Astrocyte (in vitro differentiated cells and primary cell): ENCODE data around the gene PARP14. TPM values are rescaled to one million over a fixed set of nuclear protein-coding genes. Genes with fewer than 3 reads are reported as not detected.

Experiments used
- DNase-seq: peaks from one replicate; pipeline ENCODE4 v3.0.0-alpha.2; 2010; ENCODE audit warnings: low read depth
- FAIRE-seq: peaks from 2 replicates; lab custom pipeline; 2011; peaks lifted over from hg19 to GRCh38; lab: Jason Lieb, UNC
- H2AFZ ChIP-seq: 2 replicates; pipeline ENCODE4 v1.6.0; 2012; ENCODE audit warnings: low read depth, low read length, inconsistent platforms
- H3K27ac ChIP-seq: 2 replicates; pipeline ENCODE4 v1.5.1; 2011; ENCODE audit warnings: low read depth, low read length, inconsistent platforms
- H3K27me3 ChIP-seq: 2 replicates; pipeline ENCODE4 v1.6.0; 2011; ENCODE audit warnings: low read length, inconsistent platforms; ENCODE audit not compliant: insufficient read depth
- H3K36me3 ChIP-seq: 2 replicates; pipeline ENCODE4 v1.5.1; 2011; ENCODE audit warnings: low read length, inconsistent platforms; ENCODE audit not compliant: insufficient read depth
- H3K4me1 ChIP-seq: 2 replicates; pipeline ENCODE4 v1.5.1; 2011; ENCODE audit warnings: low read length, inconsistent platforms; ENCODE audit not compliant: insufficient read depth
- H3K4me2 ChIP-seq: 2 replicates; pipeline ENCODE4 v1.6.0; 2012; ENCODE audit warnings: low read length, inconsistent platforms
- H3K4me3 ChIP-seq: 2 replicates; pipeline ENCODE4 v1.5.1; 2011; ENCODE audit warnings: low read depth, mild to moderate bottlenecking, low read length, inconsistent platforms; ENCODE audit not compliant: insufficient read depth
- H3K79me2 ChIP-seq: 2 replicates; pipeline ENCODE4 v1.6.0; 2012; ENCODE audit warnings: mild to moderate bottlenecking, low read length, inconsistent platforms; ENCODE audit not compliant: insufficient read depth
- H3K9ac ChIP-seq: 2 replicates; pipeline ENCODE4 v1.6.0; 2012; ENCODE audit warnings: mild to moderate bottlenecking, low read length, inconsistent platforms
- H3K9me3 ChIP-seq: 2 replicates; pipeline ENCODE4 v1.5.1; 2012; ENCODE audit warnings: low read depth, mild to moderate bottlenecking, low read length, inconsistent platforms; ENCODE audit not compliant: insufficient read depth
- H4K20me1 ChIP-seq: 2 replicates; pipeline ENCODE4 v1.6.0; 2012; ENCODE audit warnings: low read length, inconsistent platforms; ENCODE audit not compliant: insufficient read depth
- H3K27ac Mint-ChIP-seq: one replicate; pipeline ENCODE4 v1.8.0; 2021; ENCODE audit warnings: mild to moderate bottlenecking, mixed read lengths; ENCODE audit not compliant: unreplicated experiment
- H3K27me3 Mint-ChIP-seq: one replicate; pipeline ENCODE4 v1.8.0; 2021; ENCODE audit warnings: low read depth, mixed read lengths; ENCODE audit not compliant: unreplicated experiment
- H3K36me3 Mint-ChIP-seq: one replicate; pipeline ENCODE4 v1.8.0; 2021; ENCODE audit warnings: low read depth, mixed read lengths; ENCODE audit not compliant: unreplicated experiment
- H3K4me1 Mint-ChIP-seq: one replicate; pipeline ENCODE4 v1.8.0; 2021; ENCODE audit warnings: low read depth, mixed read lengths; ENCODE audit not compliant: unreplicated experiment
- H3K4me3 Mint-ChIP-seq: one replicate; pipeline ENCODE4 v1.8.0; 2021; ENCODE audit warnings: mild to moderate bottlenecking, moderate library complexity, mixed read lengths; ENCODE audit not compliant: unreplicated experiment
- H3K9me3 Mint-ChIP-seq: one replicate; pipeline ENCODE4 v1.8.0; 2021; ENCODE audit warnings: mild to moderate bottlenecking, mixed read lengths; ENCODE audit not compliant: unreplicated experiment
- EZH2 ChIP-seq: IDR thresholded peaks from 2 replicates; pipeline ENCODE4 v1.6.1; 2012; ENCODE audit warnings: mild to moderate bottlenecking, low read length, inconsistent platforms; ENCODE audit not compliant: insufficient read depth
- total RNA-seq: library from RNA; stranded (reverse); gene quantifications from 2 replicates; pipeline ENCODE4 v1.2.1, GENCODE V29; 2021
- TF ChIP-seq, protein P1 (sequence below): IDR thresholded peaks from 2 replicates; pipeline ENCODE4 v1.5.1; 2011; ENCODE audit warnings: low read depth, mild to moderate bottlenecking, inconsistent platforms, low read length, moderate library complexity; ENCODE audit not compliant: insufficient read depth

The PARP14 gene
- total RNA-seq, 1 donor from 2014 or later, result 148 TPM

- H2AFZ ChIP-seq, result no peak overlapping the region
- no peaks in the 10 kb centered on the region for H3K36me3 ChIP-seq
- peaks cover 6% of the 10 kb centered on the region for H3K4me1 Mint-ChIP-seq
- no peaks in the 10 kb centered on the region for H3K79me2 ChIP-seq
- no peak overlapping the region for H3K27ac Mint-ChIP-seq
- H4K20me1 ChIP-seq, result no peaks in the 10 kb centered on the region
- H3K4me3 ChIP-seq, result no peak overlapping the region
- H3K27ac ChIP-seq, result no peak overlapping the region
- H3K4me1 ChIP-seq, result no peaks in the 10 kb centered on the region
- no peaks in the 10 kb centered on the region for H3K9me3 Mint-ChIP-seq
- no peaks in the 10 kb centered on the region for H3K27me3 Mint-ChIP-seq
- no peaks in the 10 kb centered on the region for H3K27me3 ChIP-seq
- no peak overlapping the region for H3K4me2 ChIP-seq
- DNase-seq, result no peak
- no peaks in the 10 kb centered on the region for H3K9me3 ChIP-seq
- H3K9ac ChIP-seq, result no peak overlapping the region
- TF ChIP-seq EZH2, result no peak
- TF ChIP-seq, protein P1, sequence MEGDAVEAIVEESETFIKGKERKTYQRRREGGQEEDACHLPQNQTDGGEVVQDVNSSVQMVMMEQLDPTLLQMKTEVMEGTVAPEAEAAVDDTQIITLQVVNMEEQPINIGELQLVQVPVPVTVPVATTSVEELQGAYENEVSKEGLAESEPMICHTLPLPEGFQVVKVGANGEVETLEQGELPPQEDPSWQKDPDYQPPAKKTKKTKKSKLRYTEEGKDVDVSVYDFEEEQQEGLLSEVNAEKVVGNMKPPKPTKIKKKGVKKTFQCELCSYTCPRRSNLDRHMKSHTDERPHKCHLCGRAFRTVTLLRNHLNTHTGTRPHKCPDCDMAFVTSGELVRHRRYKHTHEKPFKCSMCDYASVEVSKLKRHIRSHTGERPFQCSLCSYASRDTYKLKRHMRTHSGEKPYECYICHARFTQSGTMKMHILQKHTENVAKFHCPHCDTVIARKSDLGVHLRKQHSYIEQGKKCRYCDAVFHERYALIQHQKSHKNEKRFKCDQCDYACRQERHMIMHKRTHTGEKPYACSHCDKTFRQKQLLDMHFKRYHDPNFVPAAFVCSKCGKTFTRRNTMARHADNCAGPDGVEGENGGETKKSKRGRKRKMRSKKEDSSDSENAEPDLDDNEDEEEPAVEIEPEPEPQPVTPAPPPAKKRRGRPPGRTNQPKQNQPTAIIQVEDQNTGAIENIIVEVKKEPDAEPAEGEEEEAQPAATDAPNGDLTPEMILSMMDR, result no peak
- H3K36me3 Mint-ChIP-seq, result peaks cover 3% of the 10 kb centered on the region
- H3K4me3 Mint-ChIP-seq, result no peak overlapping the region
- FAIRE-seq, result no peak
Observed at GRCh38 chr3:122767540-122768372, 87.1 kb downstream of the PARP14 start.

- Histone ChIP-seq H3K4me3 (no peak overlapping the region), H3K4me1 (no peaks in the 10 kb centered on the region), H3K27me3 (no peaks in the 10 kb centered on the region), H3K4me2 (no peak overlapping the region), H3K79me2 (no peaks in the 10 kb centered on the region), H3K9ac (no peak overlapping the region), H4K20me1 (no peaks in the 10 kb centered on the region), H2AFZ (no peak overlapping the region), H3K9me3 (no peaks in the 10 kb centered on the region), H3K27ac (no peak overlapping the region), H3K36me3 (no peaks in the 10 kb centered on the region)
- DNase-seq (no peak), FAIRE-seq (no peak)
- H3K27ac Mint-ChIP-seq, result no peak overlapping the region
- no peaks in the 10 kb centered on the region for H3K27me3 Mint-ChIP-seq
- peaks cover 3% of the 10 kb centered on the region for H3K36me3 Mint-ChIP-seq
- no peaks in the 10 kb centered on the region for H3K9me3 Mint-ChIP-seq
- H3K4me3 Mint-ChIP-seq, result no peak overlapping the region
- TF ChIP-seq, protein P1, result no peak
- no peak for TF ChIP-seq EZH2
- peaks cover 14% of the 10 kb centered on the region for H3K4me1 Mint-ChIP-seq
Observed at GRCh38 chr3:122770521-122771202, 90.0 kb downstream of the PARP14 start.
